Caco-2 (cell line): ENCODE data around the gene HOMER2. TPM values are rescaled to one million over a fixed set of nuclear protein-coding genes. Genes with fewer than 3 reads are reported as not detected.

ENCODE experiments used
- BruUV-seq: library from RNA; stranded (reverse); fragments of 400-500 nt; replicated peaks from 2 replicates; lab custom pipeline; 2021; lab: Mats Ljungman, UMichigan
- CTCF ChIA-PET: fragments of 300-600 bp; sonication (Branson Sonifier 250); formaldehyde crosslinking; loops from one replicate; lab custom pipeline; 2022; ENCODE audit warnings: antibody characterized with exemption; lab: Charles Lee
- POLR2A ChIA-PET: fragments of 300-600 bp; sonication (Branson Sonifier 250); formaldehyde crosslinking; loops from one replicate; lab custom pipeline; 2022; ENCODE audit warnings: antibody characterized with exemption; lab: Charles Lee
- DNase-seq, 2 experiments: peaks; one replicate each; pipeline versions ENCODE4 v3.0.0 to v3.0.0-alpha.2; 2020 to 2022
- H3K27me3 ChIP-seq: replicated peaks from 2 replicates; pipeline ENCODE4 v1.6.0; 2011; ENCODE audit warnings: low read length; ENCODE audit not compliant: control insufficient read depth, insufficient read depth
- H3K36me3 ChIP-seq: 2 replicates; pipeline ENCODE4 v1.5.1; 2011; ENCODE audit warnings: low read length; ENCODE audit not compliant: control insufficient read depth, insufficient read depth
- H3K4me1 ChIP-seq: fragments of 250-450 bp; sonication (Bioruptor Pico); 2 replicates; pipeline ENCODE4 v1.5.1; 2020; ENCODE audit warnings: mild to moderate bottlenecking
- H3K4me3 ChIP-seq: 2 replicates; pipeline ENCODE4 v1.5.1; 2011; ENCODE audit warnings: low read depth, mild to moderate bottlenecking, control low read depth, low read length
- H3K9me3 ChIP-seq: fragments of 250-450 bp; sonication (Bioruptor Pico); 2 replicates; pipeline ENCODE4 v1.5.1; 2020; ENCODE audit warnings: mild to moderate bottlenecking, moderate library complexity
- H3K27ac Mint-ChIP-seq: one replicate; pipeline ENCODE4 v1.8.0; 2022; ENCODE audit warnings: mixed read lengths; ENCODE audit not compliant: unreplicated experiment
- H3K27me3 Mint-ChIP-seq: one replicate; pipeline ENCODE4 v1.8.0; 2022; ENCODE audit warnings: mixed read lengths; ENCODE audit not compliant: insufficient read depth, unreplicated experiment
- H3K36me3 Mint-ChIP-seq: one replicate; pipeline ENCODE4 v1.8.0; 2022; ENCODE audit warnings: mild to moderate bottlenecking, mixed read lengths; ENCODE audit not compliant: insufficient read depth, unreplicated experiment
- H3K4me1 Mint-ChIP-seq: one replicate; pipeline ENCODE4 v1.8.0; 2022; ENCODE audit warnings: low read depth, mixed read lengths; ENCODE audit not compliant: unreplicated experiment
- H3K4me3 Mint-ChIP-seq: one replicate; pipeline ENCODE4 v1.8.0; 2022; ENCODE audit warnings: mild to moderate bottlenecking, moderate library complexity, mixed read lengths; ENCODE audit not compliant: unreplicated experiment
- H3K9me3 Mint-ChIP-seq: one replicate; pipeline ENCODE4 v1.8.0; 2022; ENCODE audit warnings: mixed read lengths; ENCODE audit not compliant: unreplicated experiment
- CTCF ChIP-seq, 2 experiments: fragments of 200-600 bp in 1 of 2; IDR thresholded peaks; 1 replicate in 1 of 2; 2 replicates in 1 of 2; pipeline versions ENCODE4 v1.5.1 to v1.8.0; 2011 to 2022; ENCODE audit warnings: antibody characterized with exemption in 1 of 2, control low read depth in 1 of 2, inconsistent platforms in 1 of 2, low read depth in 1 of 2, low read length in 1 of 2, mild to moderate bottlenecking in 1 of 2, moderate library complexity in 1 of 2; ENCODE audit not compliant: insufficient read depth in 1 of 2, severe bottlenecking in 1 of 2, unreplicated experiment in 1 of 2
- intact Hi-C: fragments of 100-400 bp; cut with micrococcal nuclease; formaldehyde crosslinking; loops from one replicate; pipeline ENCODE4 v1.10.0; 2022; ENCODE audit not compliant: unreplicated experiment
- total RNA-seq: library from RNA; stranded (reverse); gene quantifications from 2 replicates; pipeline ENCODE4 v1.2.3, GENCODE V29; 2022

HOMER2 gene
- total RNA-seq, 1 experiment from 2014 or later = 5.5 TPM

GRCh38 chr15:82835391-82835917 is 117.1 kb downstream of the HOMER2 start:
- DNase-seq = no peak
- Mint-ChIP-seq H3K4me1 (no peaks in the 10 kb centered on the region), H3K4me3 (no peak overlapping the region), H3K27me3 (no peaks in the 10 kb centered on the region), H3K36me3 (peaks cover 57% of the 10 kb centered on the region), H3K9me3 (no peaks in the 10 kb centered on the region), H3K27ac (no peak overlapping the region)
- Histone ChIP-seq H3K27me3 (no peaks in the 10 kb centered on the region), H3K9me3 (no peaks in the 10 kb centered on the region), H3K36me3 (no peaks in the 10 kb centered on the region; the same call in 1 of the 2 replicates), H3K4me3 (no peak overlapping the region), H3K4me1 (no peaks in the 10 kb centered on the region)
- TF ChIP-seq CTCF (IDR thresholded peaks at IDR 0.05; ENCODE audit: insufficient read depth in 1 of 2, low read depth in 1 of 2, low read length in 1 of 2, severe bottlenecking in 1 of 2, unreplicated experiment in 1 of 2) = no peak
- ChIA-PET POLR2A (no interaction called here), CTCF (no interaction called here)
- intact Hi-C loops = no loop called here
- no TSS peak for BruUV-seq

GRCh38 chr15:82833362-82833682 is 119.2 kb downstream of the HOMER2 start:
- no peaks in the 10 kb centered on the region for H3K9me3 Mint-ChIP-seq
- no TSS peak for BruUV-seq
- no peaks in the 10 kb centered on the region for H3K4me1 Mint-ChIP-seq
- ChIA-PET POLR2A (no interaction called here), CTCF (no interaction called here)
- no peak overlapping the region for H3K27ac Mint-ChIP-seq
- no peaks in the 10 kb centered on the region for H3K9me3 ChIP-seq
- H3K4me1 ChIP-seq = no peaks in the 10 kb centered on the region
- H3K36me3 Mint-ChIP-seq = peaks cover 72% of the 10 kb centered on the region
- H3K27me3 Mint-ChIP-seq = no peaks in the 10 kb centered on the region
- DNase-seq = no peak
- intact Hi-C loops = no loop called here
- H3K4me3 ChIP-seq = no peak overlapping the region
- H3K36me3 ChIP-seq = no peaks in the 10 kb centered on the region; the same call in 1 of the 2 replicates
- H3K27me3 ChIP-seq = no peaks in the 10 kb centered on the region
- no peak overlapping the region for H3K4me3 Mint-ChIP-seq
- no peak for TF ChIP-seq CTCF (IDR thresholded peaks at IDR 0.05; ENCODE audit: insufficient read depth in 1 of 2, low read depth in 1 of 2, low read length in 1 of 2, severe bottlenecking in 1 of 2, unreplicated experiment in 1 of 2)

GRCh38 chr15:82832601-82833361 is 119.7 kb downstream of the HOMER2 start:
- no peaks in the 10 kb centered on the region for H3K9me3 Mint-ChIP-seq
- no peak overlapping the region for H3K27ac Mint-ChIP-seq
- no peaks in the 10 kb centered on the region; the same call in 1 of the 2 replicates for H3K36me3 ChIP-seq
- no peak for TF ChIP-seq CTCF (IDR thresholded peaks at IDR 0.05; ENCODE audit: insufficient read depth in 1 of 2, low read depth in 1 of 2, low read length in 1 of 2, severe bottlenecking in 1 of 2, unreplicated experiment in 1 of 2)
- no peaks in the 10 kb centered on the region for H3K9me3 ChIP-seq
- no peaks in the 10 kb centered on the region for H3K4me1 ChIP-seq
- H3K36me3 Mint-ChIP-seq = peaks cover 77% of the 10 kb centered on the region
- no peak for DNase-seq
- H3K27me3 ChIP-seq = no peaks in the 10 kb centered on the region
- no peak overlapping the region for H3K4me3 ChIP-seq
- no peak overlapping the region for H3K4me3 Mint-ChIP-seq
- ChIA-PET CTCF (no interaction called here), POLR2A (no interaction called here)
- intact Hi-C loops = no loop called here
- no peaks in the 10 kb centered on the region for H3K4me1 Mint-ChIP-seq
- no TSS peak for BruUV-seq
- no peaks in the 10 kb centered on the region for H3K27me3 Mint-ChIP-seq
